ENCODE data around the gene RFTN1. TPM values are rescaled to one million over a fixed set of nuclear protein-coding genes. Genes with fewer than 3 reads are reported as not detected.

The RFTN1 gene
- total RNA-seq, 2 experiments from 2014 or later, result 81.8 to 152 TPM

DNA sequence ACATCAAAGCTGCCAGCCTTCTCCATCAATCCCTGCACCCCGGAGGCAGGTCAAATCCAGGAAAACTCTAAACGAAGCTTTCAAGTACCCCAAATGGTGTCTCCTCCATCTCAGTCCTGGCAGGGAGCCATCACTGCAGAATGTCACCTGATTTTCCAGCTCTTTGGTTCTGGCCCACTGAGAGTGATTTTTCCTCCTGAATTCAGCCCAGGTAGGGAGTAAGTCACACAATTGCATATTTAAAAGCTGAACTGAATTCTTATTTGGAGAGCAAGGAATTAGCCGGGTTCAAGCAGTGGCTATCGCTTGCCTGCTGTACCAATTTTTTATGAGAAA lies 5.3 kb downstream of the RFTN1 start:
- H3K36me3 ChIP-seq (ENCODE audit: insufficient read depth, low read length), result peaks cover 77% of the 10 kb centered on the region
- no peak for TF ChIP-seq EZH2phosphoT487 (IDR thresholded peaks at IDR 0.05; ENCODE audit: borderline replicate concordance, low read depth, low read length)
- TF ChIP-seq, protein P1, sequence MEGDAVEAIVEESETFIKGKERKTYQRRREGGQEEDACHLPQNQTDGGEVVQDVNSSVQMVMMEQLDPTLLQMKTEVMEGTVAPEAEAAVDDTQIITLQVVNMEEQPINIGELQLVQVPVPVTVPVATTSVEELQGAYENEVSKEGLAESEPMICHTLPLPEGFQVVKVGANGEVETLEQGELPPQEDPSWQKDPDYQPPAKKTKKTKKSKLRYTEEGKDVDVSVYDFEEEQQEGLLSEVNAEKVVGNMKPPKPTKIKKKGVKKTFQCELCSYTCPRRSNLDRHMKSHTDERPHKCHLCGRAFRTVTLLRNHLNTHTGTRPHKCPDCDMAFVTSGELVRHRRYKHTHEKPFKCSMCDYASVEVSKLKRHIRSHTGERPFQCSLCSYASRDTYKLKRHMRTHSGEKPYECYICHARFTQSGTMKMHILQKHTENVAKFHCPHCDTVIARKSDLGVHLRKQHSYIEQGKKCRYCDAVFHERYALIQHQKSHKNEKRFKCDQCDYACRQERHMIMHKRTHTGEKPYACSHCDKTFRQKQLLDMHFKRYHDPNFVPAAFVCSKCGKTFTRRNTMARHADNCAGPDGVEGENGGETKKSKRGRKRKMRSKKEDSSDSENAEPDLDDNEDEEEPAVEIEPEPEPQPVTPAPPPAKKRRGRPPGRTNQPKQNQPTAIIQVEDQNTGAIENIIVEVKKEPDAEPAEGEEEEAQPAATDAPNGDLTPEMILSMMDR (conservative IDR thresholded peaks at IDR 0.05; ENCODE audit: low read length), result no peak
- POLR2A ChIA-PET, result interaction anchor here (0.8 to 6.0 kb wide), 10 partner anchors 11 to 134 kb away, joined by 3 to 42 read pairs (median 9); no protein-coding TSS in a partner anchor
- H3K4me2 ChIP-seq (ENCODE audit: low read length), result peak overlapping the region; percentile 87
- BruUV-seq (replicated peaks), result no TSS peak
- no peaks in the 10 kb centered on the region for H3K9me3 ChIP-seq (ENCODE audit: low read length)
- DNase-seq (ENCODE audit: low spot score), result no peak
- peaks cover 97% of the 10 kb centered on the region for H3K79me2 ChIP-seq (ENCODE audit: insufficient read depth, low read depth, low read length)
- H2AFZ ChIP-seq (ENCODE audit: low read length), result no peak overlapping the region
- H3K4me3 ChIP-seq (ENCODE audit: low read depth, low read length, poor library complexity, severe bottlenecking), result peak overlapping the region; percentile 92
- peaks cover 84% of the 10 kb centered on the region for H3K4me1 ChIP-seq (ENCODE audit: insufficient read depth, low read length, poor library complexity, severe bottlenecking)
- peaks cover 71% of the 10 kb centered on the region for H4K20me1 ChIP-seq (ENCODE audit: insufficient read depth, low read length)
- no peaks in the 10 kb centered on the region for H3K9me2 ChIP-seq (ENCODE audit: insufficient read depth, low read length)
- CTCF ChIA-PET (ENCODE audit: unreplicated experiment), result interaction anchor here (1.0 kb wide), 1 partner anchor 9 kb away, joined by 5 read pairs; no protein-coding TSS in a partner anchor
- H3K27ac ChIP-seq (ENCODE audit: low read depth, low read length, poor library complexity, severe bottlenecking), result peak overlapping the region; percentile 93
- intact Hi-C loops (cut with micrococcal nuclease; ENCODE audit: unreplicated experiment), result no loop called here

DNA sequence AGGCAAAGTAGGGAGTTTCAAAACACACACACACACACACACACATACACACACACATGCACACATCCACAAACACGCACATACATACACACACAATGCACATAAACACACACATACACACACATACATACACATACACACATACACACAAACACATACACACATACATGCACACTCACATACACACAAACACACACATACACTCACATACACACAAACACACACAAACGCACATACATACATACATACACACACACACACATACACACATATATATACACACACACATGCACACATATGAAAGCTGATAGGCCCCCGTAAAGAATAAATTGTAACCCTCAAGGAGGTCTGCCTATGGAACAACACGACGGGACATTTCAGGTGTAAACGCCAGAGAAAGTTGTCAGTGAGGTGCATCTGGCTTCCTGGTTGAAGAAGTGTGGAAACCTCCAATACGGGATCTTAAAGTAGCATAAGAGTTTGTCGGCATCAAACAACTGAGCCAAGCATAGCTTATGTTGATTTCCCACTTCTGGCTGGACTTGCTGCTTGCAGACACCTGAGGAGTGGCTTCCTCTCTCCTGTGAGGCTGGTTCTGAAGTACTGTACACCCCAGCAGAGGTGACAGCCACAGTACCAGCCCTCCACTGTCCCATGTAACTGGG lies 5.8 kb downstream of the RFTN1 start:
- peak; percentile 55 for DNase-seq (ENCODE audit: low spot score)
- POLR2A ChIA-PET, result interaction anchor here (0.8 to 6.0 kb wide), 9 partner anchors 10 to 134 kb away, joined by 3 to 36 read pairs (median 8); no protein-coding TSS in a partner anchor
- H3K36me3 ChIP-seq (ENCODE audit: insufficient read depth, low read length), result peaks cover 82% of the 10 kb centered on the region
- CTCF ChIA-PET (ENCODE audit: unreplicated experiment), result interaction anchor here (1.0 kb wide), 1 partner anchor 8 kb away, joined by 5 read pairs; no protein-coding TSS in a partner anchor
- no peaks in the 10 kb centered on the region for H3K9me2 ChIP-seq (ENCODE audit: insufficient read depth, low read length)
- H2AFZ ChIP-seq (ENCODE audit: low read length), result no peak overlapping the region
- peak overlapping the region; percentile 93 for H3K27ac ChIP-seq (ENCODE audit: low read depth, low read length, poor library complexity, severe bottlenecking)
- H3K9me3 ChIP-seq (ENCODE audit: low read length), result no peaks in the 10 kb centered on the region
- TF ChIP-seq, protein P1 (conservative IDR thresholded peaks at IDR 0.05; ENCODE audit: low read length), result no peak
- no peak for TF ChIP-seq EZH2phosphoT487 (IDR thresholded peaks at IDR 0.05; ENCODE audit: borderline replicate concordance, low read depth, low read length)
- H3K4me2 ChIP-seq (ENCODE audit: low read length), result peak overlapping the region; percentile 87
- H3K79me2 ChIP-seq (ENCODE audit: insufficient read depth, low read depth, low read length), result peaks cover 97% of the 10 kb centered on the region
- peaks cover 71% of the 10 kb centered on the region for H4K20me1 ChIP-seq (ENCODE audit: insufficient read depth, low read length)
- peaks cover 90% of the 10 kb centered on the region for H3K4me1 ChIP-seq (ENCODE audit: insufficient read depth, low read length, poor library complexity, severe bottlenecking)
- intact Hi-C loops (cut with micrococcal nuclease; ENCODE audit: unreplicated experiment), result no loop called here
- H3K4me3 ChIP-seq (ENCODE audit: low read depth, low read length, poor library complexity, severe bottlenecking), result peak overlapping the region; percentile 92
- no TSS peak for BruUV-seq (replicated peaks)

Measured in OCI-LY7 (cell line).